T1000 (cell line): ENCODE results near the gene TEDC1.

Source experiments
- DNase-seq: peaks from one replicate; lab custom pipeline; 2025; ENCODE audit warnings: mixed read lengths; lab: John Stamatoyannopoulos, UW

The TEDC1 gene

GRCh38 chr14:105458010-105458409, 33.0 kb upstream of the TEDC1 start:
- DNase-seq: no peak

- no peak for DNase-seq
Measured at GRCh38 chr14:105458571-105458970, 32.5 kb upstream of the TEDC1 start.

- no peak for DNase-seq
Measured at GRCh38 chr14:105460116-105460515, 30.9 kb upstream of the TEDC1 start.

- no peak for DNase-seq
Measured at GRCh38 chr14:105460616-105461015, 30.4 kb upstream of the TEDC1 start.

- DNase-seq: no peak
Measured at GRCh38 chr14:105461903-105462302, 29.1 kb upstream of the TEDC1 start.

GRCh38 chr14:105464501-105464900, 26.5 kb upstream of the TEDC1 start:
- DNase-seq: no peak

GRCh38 chr14:105465209-105466031, 25.6 kb upstream of the TEDC1 start:
- DNase-seq: no peak

GRCh38 chr14:105466531-105467248, 24.4 kb upstream of the TEDC1 start:
- DNase-seq: no peak

- no peak for DNase-seq
Measured at GRCh38 chr14:105467249-105467941, 23.7 kb upstream of the TEDC1 start.

- DNase-seq: no peak
Measured at GRCh38 chr14:105467942-105468471, 23.0 kb upstream of the TEDC1 start.

- no peak for DNase-seq
Measured at GRCh38 chr14:105468621-105469241, 22.3 kb upstream of the TEDC1 start.

- no peak for DNase-seq
Measured at GRCh38 chr14:105469456-105470349, 21.3 kb upstream of the TEDC1 start.

GRCh38 chr14:105470350-105471296, 20.4 kb upstream of the TEDC1 start:
- no peak for DNase-seq

- DNase-seq: no peak
Measured at GRCh38 chr14:105471297-105471821, 19.7 kb upstream of the TEDC1 start.

GRCh38 chr14:105471823-105472485, 19.1 kb upstream of the TEDC1 start:
- no peak for DNase-seq

- DNase-seq: no peak
Measured at GRCh38 chr14:105472486-105472991, 18.5 kb upstream of the TEDC1 start.

- no peak for DNase-seq
Measured at GRCh38 chr14:105473033-105473676, 17.9 kb upstream of the TEDC1 start.
